ENCODE data around the gene TNFRSF14.
"Not testable (repeated sequence)": the region's sequence is repeated elsewhere in the genome, so short reads cannot be mapped to it uniquely, and the experiment has no call there.

Gene TNFRSF14

DNA sequence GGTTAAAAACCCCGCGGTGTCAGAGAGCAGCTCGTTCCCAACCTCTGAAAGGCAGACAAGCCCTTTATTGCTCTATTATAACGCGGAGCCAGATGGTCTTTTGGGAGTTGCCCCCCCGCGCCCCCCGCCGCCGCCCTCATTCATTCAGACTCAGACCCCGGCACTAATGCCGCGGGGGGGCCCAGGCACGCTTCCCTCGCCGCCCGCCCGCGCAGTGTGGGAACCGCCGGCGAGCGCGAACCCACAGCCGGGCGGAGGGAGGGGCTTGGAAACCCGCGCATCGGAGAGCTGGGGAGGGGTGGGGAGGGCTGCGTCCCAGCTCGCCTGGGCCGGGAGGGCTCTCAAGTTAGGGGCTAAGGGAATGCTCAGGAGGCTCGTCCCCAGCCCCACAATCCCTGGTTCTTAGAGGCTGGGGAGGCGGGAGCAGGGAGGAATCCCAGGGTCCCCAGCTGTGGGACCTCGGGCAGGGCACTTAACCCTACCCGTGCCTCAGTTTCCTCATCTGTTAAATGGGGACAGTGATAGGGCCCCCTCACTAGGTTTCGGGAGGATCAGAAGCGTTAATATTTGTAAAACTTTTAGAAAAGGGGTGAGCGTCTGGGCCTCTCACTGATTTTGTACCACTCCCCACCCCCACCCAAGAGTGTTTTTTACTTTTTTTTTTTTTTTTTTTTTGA lies 15.2 kb upstream of the TNFRSF14 start:
- DNase-seq: no peak

DNA sequence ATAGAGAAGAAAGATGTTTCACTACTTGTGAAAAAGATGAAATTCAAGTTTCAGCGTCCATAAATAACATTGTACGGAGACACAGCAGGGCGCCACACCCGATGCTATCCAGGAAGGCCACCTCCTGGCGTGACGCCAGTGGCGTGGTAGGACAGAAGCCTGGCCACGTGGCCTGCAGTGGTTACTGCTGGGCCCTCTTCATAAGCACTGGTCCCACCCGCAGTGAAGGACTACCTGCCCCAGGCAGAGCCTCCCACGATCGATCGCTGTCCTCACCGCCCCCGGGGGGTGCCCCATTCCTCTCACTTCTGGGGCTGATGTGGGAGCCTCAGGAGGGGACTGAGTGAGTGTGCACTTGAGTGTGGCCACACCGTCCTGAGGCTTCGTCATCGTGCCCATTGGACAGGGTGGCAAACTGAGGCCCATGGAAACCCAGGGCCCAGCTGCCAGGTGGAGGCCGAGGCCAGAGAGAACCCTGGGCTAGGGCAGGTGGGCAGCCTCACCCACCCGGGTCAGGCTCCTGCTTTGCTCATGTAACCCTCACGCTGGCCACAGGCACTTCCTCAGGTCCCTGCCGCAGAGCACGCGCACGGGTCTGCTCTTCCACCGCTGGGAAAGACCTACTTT lies 14.4 kb upstream of the TNFRSF14 start:
- no peak for DNase-seq

DNA sequence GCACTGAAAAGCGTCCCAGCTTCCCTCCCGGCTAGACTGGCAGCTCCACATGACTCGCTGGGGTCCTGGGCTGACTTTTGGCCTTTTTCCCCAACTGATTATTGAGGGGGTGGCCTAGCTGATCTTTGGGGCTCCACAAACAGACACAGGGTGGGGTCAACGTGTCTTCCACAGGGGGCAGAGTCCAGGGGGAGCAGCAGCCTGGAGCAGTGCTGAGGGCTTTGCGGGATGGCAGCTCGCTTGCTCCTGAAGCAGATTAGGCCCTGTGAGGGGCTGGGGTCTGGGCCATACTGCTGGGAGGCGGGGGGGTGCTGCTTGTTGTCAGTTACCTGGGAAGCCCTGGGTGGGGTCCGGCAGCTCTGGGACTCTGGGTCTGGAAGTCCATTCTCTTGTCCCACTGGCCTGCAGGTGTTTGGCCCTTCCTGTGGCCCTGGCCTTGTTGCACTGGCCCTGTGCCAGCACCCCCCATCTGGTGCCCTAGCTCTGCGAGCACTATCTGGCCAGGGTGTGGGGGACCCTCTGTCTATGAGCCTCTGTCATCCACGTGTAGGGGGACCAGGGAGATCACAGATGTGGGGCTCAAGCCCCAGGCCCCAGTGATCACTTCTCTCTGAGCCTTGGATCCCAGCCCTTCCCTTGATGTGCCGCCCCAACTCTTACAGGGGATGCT lies 13.8 kb upstream of the TNFRSF14 start:
- no peak for DNase-seq

DNA sequence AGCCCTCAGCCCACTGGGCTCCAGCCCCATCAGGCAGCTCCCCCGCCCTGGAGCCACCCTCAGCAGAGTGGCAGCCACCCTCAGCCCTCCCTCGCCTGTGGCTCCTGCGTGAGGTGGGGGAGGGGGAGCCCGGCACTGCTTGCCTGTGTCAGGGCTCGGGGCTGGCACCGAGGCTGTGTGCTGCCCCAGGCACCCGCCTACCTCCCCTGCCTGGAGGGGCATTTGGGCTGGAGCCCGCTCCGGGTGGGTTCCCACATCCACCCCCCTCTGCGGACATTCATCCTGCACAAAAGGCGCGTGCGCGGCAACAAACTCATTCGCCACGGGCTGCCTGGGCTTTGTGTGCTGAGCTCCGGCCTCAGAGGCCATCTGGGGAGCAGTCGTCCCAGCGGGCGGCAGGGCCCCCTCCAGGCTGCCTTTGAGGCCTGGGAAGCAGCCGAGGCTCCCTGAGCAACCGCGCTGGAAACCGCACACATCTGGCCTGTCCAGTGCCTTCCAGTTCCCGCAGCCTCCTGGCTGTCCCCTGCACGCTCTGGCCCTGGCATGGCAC lies 12.6 kb upstream of the TNFRSF14 start:
- DNase-seq: no peak

DNA sequence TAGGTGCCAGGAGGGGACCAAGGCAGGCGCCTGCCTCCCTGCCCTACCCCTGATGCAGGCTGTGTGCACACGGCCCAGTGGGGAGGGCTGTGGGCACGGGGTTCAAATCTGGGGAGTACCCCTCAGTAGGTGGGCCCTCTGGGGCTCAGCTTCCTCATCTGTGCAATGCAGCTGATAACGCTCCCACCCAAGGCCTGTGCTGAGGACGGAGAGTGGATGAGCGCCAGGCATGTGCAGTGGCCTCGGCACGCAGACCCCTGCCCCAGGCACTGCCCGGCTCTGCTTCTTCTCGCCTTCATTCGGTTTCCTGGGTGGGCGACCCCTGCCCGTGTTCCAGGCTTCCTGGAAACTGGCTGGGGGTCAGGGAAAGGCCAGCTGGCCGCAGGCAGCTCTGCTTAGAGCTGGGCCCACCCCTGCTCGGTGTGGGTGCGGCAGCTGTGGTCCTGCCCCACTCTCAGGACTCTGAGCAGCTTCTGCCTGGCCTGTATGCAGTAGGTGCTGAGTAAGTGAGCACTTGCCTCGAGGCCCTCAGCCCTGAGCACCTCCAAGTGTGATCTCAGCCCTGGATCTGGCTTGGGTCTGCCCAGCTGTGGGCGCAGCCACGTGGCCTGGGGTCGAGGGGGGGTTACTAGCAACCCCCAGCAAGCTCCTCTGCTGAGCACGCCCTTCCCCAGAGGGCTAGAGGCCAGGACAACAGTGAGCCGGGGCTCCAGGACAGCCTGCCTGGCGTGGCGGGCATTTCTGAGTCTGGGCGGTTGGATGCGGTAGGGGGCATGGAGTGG lies 11.9 kb upstream of the TNFRSF14 start:
- DNase-seq: no peak

DNA sequence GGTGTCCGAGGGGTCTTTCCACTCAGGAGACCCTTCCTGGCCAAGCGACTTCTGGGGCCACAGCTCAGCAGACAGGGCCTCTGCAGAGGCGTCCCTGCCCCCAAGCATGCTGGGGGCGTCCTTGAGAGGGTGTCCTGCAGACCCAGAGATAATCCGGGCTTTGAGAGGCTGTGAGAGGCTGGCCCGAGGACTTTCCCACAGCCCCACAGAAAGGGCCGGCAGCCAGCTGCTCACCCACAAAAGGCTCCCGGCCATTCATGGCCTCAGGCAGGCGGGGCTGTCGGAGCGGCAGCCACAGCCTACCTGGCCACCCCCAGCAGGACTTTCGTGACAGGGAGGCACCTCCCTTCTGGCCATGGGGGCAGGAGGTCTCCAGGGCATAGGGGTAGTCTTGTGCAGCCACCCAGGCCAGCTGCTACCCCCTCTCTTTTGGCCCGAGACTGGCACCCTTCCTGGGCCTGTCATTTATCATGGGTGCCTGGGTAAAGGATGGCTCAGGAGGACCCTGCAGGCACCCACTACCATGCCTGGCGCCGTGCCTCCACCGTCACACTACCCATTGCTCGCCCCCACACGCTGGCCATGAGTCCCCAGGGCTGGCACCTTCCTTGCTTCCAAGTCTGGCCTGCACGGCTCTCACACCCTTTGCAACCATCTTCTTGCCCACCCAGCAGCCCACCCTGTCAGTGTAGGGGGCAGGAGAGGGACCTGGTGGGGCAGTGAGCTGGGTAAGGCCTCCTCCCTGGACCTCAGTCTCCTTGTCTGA lies 11.1 kb upstream of the TNFRSF14 start:
- DNase-seq: no peak

DNA sequence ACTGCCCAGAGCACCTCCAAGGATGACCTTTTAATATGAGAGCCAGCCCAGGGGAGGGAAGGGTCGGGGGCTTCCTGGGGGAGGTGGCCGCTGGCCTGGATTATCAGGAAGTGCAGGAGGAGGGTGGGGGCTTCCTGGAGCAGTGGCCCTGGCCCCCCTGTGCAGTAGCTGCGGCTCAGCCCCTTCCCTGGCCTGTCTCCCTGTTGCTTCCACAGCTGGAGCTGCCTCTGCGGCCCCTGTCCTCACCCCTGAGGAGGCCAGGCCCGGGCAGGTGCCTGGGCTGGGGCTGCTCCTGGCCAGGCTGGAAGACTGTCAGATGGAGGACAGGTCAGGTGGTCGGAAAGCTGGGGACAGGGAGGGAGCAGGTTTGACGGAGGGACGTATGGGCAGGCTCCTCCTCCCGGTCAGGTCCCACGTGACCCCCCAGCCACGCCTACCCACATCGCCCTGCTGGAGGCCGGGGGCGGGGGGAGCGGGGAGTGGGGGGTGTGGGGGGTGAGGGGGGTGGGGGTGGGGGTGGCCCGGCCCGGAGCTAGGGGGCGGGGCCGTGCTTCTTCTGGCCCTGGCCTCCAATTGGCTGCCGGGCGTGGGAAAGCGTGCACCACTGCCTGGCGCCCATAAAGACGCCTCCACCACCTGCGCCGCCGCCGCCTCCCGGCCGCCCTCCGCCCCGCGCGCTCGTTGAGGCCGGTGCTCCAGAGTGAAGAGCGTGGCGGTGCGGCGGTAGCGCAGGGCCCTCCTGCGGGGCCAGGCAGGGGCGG lies 10.2 kb upstream of the TNFRSF14 start:
- DNase-seq: no peak

DNA sequence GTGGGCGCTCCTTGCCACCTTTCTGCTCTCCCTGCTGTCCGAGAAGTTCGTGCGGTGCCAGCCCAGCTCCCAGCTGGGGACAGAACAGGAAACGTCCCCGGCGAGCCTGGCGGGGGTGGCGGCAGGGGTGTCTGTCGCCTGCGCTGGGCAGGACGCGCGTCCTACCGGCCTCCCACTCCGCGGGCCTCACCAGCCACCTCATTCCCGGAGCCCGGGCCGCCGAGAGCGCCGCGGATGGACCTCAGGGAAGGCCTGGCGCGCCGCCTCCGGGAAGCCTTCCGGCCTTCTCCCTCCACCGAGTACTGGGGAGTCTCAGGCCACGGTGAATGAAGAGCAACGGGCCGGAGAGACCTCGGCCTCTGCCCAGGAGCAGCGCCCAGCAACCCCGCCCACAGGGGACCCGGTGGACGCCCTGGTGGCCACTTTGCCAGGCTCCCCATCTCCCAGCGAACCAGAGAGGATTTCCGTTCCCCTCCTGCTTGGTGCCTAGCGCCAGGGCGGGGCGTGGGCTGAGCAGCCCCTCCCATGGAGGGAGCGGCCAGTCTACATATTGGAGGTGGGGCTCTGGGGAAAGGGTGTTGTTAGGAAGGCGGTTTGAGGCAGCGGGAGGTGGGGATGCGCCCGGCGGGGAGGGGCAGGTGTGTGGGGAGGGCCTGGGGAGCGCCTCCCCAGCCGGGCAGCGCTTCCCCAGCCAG lies 9.5 kb upstream of the TNFRSF14 start:
- no peak for DNase-seq

DNA sequence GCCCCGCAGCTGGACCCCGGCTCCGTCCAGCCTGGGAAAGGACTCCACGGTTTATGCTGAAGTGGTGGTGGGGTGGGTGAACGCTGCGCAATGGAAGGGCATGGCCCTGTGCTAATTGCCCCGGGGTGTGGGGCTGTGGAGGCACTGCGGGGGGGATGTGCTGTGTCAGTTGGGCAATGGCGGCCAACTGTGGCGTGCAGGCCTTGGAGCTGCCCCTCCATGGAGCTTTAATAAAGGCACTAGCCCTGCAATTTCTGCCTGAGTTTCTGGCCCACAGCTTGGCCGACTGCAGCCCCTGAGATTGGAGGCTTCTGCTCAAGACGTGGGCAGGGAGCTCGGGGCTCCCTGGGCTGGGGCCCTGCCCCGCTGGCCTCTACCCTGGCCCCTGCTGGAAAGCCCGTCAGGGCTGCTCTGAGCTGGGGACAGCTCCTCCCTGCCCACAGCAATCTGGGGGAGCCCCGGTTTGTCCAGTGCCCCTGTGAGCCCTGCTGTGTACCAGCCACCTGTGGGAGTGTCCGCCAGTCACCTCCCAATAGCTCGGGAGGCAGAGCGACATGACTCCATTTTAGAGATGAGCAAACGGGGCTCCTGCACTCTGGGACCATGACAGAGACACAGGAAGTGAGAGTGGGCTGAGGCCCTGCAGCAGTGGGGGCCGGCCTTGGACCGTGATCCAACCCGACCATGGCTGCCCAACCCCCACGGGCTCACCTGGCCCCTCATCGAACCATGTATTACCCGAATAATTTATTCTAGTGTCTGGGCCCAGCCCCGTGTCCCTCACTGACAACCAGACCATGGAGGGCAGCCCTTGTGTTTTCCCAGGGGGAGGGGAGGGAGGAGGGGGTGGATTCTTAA lies 8.7 kb upstream of the TNFRSF14 start:
- DNase-seq: no peak

DNA sequence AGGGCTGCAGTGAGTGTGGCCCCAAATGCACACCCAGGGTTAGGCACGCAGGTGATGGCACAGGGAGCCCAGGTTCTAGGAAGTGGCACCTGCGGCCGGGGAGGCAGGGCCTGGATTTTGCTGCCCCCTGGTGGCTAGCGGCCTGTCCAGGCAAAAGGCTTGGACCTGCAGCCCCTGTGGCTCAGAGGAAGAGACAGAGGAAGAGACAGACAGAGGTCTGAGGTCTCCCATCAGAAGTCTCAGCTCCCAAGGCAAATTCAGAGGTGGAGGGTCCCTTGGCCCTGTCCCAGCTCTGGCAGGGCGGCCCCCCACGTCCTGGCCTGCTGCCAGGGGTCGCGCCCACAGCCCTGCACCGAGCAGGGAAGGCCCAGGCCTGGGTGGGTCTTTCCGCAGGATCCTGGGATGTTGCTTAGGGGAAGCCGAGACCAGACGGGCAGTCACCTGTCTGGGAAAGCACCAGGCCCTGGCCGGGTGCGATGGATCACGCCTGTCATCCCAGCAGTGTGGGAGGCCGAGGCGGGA lies 8.0 kb upstream of the TNFRSF14 start:
- DNase-seq: peak; percentile 13

DNA sequence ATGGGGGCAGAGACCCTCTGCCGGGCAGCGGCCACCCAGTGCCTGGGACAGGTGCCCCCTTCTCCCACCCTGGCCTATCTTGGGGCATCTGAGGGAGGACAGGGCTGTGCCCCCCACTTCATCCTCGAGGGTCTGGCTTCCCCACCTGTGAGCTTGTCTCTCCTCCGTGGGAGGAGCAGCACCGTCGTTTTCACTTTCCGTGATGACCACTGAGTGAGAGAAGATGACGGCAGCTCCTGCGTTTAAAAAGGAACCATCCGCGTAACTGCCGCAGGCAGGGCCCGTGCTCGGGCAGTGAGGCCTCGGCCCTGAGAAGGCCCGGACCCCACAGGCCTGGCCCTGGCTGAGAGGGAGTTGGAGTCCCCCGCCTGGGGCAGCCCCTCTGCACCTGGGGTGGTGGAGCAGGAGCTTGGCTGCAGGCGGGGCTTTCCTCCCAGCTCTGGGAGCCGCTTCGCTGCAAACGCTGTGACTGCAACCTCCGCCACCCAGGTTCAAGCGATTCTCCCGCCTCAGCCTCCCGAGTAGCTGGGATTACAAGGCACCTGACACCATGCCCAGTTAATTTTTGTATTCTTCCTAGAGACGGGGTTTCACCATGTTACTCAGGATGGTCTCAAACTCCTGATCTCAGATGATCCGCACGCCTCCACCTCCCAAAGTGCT lies 6.7 kb upstream of the TNFRSF14 start:
- DNase-seq: not testable (repeated sequence)

DNA sequence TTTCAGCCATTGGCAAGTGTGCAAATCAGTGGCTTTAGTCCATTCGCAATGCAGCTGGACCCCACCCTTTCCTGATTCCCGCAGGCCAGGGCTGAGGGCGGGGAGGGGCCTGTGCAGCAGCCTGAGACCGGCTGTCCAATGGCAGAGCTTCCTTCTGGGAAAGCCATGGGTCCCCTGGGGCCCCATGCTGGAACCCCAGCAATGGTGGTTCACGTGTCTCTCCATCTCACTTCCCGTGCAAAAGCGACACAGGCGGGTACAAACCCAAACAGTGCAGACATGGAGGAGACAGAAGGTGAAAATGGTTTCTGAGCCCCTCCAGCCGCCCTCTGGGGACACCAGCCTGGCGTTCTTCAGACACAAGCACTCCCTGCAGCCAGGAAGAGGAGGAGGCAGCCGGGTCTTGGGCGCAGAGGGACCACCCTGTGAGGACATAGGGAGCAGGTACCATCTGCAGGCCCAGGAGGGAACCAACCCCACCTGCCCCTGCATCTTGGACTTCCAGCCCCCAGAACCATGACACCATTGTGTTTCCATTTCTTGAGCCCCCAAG lies 5.8 kb upstream of the TNFRSF14 start:
- DNase-seq: not testable (repeated sequence)

DNA sequence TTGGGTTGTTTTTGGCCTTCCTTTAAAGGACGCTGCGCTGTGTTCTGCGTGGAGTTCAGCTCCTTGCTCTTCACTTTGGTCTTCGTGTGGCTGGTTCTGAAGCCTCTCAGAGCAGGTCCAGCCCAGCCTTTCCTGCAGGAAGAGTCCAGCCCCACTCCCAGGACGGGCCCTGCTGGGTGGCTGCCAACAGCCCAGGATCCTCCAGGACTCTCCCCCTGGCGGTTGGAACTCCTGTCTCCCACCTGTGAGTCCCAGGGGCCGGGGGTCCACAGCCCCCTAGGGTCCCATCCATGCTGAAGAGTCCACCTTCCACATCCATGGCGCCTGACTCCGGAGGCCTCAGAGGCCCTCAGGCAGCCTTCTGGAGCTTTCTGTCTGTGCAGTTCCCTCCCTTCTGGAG lies 4.6 kb upstream of the TNFRSF14 start:
- DNase-seq: not testable (repeated sequence)

DNA sequence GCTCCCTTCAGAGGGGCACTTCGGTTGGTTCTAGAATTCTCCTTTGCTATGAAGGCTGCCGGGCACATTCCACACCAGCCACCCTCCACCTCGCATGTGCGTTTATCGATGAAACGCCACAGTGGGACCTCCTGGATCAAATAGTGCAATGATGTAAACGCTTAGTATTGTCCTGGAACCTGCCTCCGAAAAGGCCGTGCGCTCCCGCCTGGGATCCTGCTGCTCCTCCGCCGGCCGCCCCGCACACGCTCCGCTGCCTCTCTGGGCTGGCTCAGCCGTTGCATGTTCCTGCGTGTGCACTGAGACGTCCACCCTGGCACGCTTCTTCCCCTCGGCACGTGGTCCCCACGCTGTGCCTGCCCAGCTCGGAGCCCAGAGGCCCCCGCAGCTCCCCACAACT lies 4.0 kb upstream of the TNFRSF14 start:
- DNase-seq: no peak

DNA sequence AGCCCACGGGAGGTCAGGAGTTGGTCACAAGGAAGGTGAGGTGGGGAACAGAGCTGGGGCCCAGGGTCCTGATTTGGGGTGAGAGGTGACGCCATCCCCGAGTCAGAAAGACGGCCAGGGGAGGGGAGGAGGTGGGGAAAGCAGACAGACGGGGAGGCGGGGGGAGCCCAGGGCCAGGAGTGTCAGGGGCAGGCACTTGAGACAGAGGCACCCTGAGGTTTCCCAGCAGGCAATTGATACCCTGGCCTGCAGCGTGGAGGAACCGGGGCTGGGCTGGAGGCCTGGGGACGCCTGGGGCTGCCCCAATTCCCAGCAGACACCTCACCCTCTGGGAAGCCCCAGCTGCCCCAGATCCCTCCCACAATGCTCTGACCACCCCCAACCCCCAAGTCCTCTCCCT lies 3.1 kb upstream of the TNFRSF14 start:
- DNase-seq: not testable (repeated sequence)

DNA sequence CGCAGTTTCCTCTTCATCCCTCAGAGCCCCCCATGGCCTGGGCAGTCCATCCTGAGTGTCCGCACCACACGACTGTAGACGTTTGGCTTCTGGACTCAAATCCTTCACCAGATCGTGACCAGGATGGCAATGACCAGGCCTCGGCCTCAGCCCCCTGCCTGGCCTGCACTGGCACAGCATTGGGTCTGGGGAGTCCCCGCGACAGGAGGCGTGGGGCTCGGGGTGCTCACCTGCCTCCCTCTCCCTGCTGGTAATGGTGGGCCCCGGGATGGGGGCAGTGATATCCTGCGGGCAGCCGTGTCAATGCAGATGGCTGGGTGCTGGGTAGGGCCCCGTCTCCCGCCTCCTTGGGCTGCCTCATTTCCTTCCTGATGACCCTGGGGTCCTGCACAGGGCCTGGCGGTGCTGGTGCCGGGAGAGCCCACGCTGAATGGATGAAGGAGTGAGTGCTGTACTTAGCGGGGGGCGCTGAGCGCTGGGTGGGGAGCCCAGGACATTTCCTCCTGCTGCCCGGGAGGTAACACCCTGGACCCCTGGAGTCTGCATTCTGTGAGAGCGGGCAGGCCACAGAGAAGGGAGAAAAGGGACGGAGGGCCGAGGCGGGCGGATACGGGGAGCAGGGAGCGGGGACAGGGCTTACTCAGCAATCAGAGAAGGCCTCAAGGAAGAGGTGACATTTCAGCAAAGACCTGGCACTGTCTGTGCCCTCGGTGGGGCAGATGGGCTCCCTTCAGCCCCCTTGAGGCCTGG lies 2.1 kb upstream of the TNFRSF14 start:
- DNase-seq: no peak

DNA sequence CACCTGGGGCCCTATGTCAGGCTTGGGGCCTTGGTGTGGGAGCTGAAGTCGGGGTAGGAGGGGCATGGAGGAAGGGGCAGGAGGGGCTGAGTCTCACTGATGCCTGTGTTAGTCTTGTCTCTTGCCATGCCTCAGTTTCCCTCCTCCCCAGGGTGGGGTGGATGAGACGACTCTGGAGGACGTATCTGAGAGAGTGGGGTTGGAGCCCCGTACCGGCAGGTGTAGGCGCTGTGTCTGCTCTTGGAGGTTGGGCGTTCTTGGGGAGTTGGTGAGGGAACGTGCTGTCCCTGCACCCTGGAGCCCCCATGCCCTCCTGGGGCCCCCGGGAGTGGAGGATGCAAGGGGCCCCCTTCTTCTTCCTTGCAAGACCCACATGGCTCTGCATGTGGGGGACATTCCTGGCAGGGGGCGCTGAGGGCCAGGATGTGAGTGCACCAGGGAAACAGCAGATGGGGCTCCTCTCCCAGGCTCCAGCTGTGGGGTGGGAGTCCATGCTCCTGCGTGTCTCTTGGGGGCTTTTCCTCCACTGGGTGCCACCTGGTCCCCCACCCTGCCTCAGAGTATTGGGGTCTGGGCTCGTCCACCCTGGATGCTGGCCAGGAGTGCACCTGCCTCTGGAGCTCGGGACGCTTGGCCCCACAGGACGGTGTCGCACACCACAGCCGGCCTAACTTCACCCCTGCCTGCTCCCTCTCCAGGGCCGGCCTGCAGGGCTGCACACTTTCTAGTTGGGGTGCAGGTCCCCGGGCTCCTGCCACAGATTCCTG lies 1.4 kb upstream of the TNFRSF14 start:
- no peak for DNase-seq
